Stimulated activated CD4-positive, alpha-beta T cell treated with anti-CD3 and anti-CD28 coated beads, TNF-alpha, amount 100 ng/mL, for 1 hour (primary cell): ENCODE results near the gene EID3.

ENCODE experiments used
- DNase-seq, 3 donors: peaks; one replicate each; pipeline ENCODE4 v3.0.0-alpha.2; 2020; ENCODE audit warnings: low read depth in 3 of 3, low spot score in 1 of 3

The EID3 gene

DNA sequence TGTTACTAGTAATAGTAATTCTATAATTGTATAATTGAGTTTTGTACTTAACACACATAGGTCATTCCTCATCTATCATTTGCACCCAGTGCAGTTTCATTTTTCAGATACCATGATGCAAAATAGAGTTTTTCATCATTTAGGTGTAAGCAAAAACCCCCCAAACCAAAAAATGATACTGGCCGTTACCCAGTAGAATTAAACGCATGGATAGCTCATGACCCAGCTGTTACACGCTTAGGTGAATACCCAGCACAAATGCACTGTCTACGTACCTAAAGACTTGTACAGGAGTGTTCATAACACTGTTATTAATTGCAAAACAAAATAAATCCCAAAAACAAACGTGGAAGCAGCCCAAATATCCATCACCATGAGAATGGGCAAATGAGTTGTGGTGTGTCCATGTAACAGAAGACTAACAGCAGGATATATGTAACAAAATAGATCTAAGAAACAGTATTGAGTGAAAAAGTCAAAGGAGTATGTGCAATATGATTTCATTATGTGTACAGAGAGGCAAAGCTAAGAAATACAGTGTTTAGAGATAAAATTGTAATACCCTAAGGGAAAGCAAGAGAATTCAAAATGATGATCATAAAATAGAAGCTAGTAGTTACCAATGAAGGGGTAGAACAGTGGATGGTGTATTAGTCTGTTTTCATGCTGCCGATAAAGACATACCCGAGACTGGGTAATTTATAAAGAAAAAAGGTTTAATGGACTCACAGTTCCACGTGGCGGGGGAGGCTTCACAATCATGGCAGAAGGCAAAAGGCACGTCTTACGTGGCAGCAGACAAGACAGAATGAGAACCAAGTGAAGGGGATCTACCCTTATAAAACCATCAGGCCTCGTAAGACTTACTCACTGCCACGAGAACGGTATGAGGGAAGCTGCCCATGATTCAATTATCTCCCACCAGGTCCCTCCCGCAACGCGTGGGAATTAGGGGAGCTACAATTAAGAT lies 49.8 kb downstream of the EID3 start:
- DNase-seq = no peak

DNA sequence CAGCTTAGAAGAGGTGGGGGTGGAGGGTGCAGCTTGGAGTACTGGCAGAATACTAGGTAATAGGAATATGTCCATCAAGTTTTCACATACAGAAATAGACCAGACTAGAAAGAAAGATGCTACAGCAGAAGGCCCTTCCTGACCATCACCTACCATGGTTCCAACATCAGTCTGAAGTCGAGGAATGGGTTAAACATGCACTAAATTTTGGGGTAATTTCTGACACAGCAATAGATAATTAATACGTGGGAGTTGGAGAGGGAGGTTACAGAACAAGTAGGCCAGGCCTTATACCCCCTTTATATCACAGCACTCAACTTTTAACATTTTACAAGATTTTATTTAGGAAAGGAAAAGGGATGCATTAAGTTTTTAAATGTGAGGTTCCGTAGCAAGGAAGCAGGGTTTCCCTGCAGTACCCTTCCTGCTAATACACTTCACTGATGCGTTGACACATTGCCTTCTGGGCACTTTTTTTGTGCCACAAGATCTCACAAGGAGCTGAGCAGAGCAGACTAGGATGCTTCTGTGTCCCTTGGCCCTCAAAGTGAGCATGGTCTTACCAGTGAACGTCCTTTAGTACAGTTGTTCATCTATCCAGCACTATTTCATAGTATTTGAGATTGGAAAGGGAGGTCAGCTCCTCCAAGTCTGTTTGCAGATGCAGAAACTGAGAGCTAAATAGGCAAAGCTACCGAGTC lies 50.8 kb downstream of the EID3 start:
- DNase-seq = no peak
